Right lobe of liver (tissue), 6 donors: ENCODE data around the gene NACC1. TPM values are rescaled to one million over a fixed set of nuclear protein-coding genes. Genes with fewer than 3 reads are reported as not detected.

Source experiments
- ATAC-seq, 4 donors: fragments of 200-7000 bp; cut with Tn5 transposase; one replicate each; pipeline ENCODE4 v1.9.1; 2020; ENCODE audit warnings: mild to moderate bottlenecking in 4 of 4, moderate library complexity in 4 of 4
- DNase-seq, 3 donors: peaks; one replicate each; pipeline ENCODE4 v3.0.0-alpha.2; 2020
- H3K27ac ChIP-seq, 3 donors: fragments of 200-600 bp; one replicate each; pipeline ENCODE4 v1.8.0; 2022
- H3K27me3 ChIP-seq, 2 donors: fragments of 200-600 bp; one replicate each; pipeline ENCODE4 v1.8.0; 2022
- H3K36me3 ChIP-seq, 4 donors: fragments of 200-600 bp; sonication (generic) in 1 of 4; one replicate each; pipeline versions ENCODE4 v1.5.1 to v1.8.0; 2017 to 2022; ENCODE audit warnings: control low read depth in 1 of 4
- H3K4me1 ChIP-seq, 4 donors: fragments of 200-600 bp; sonication (generic) in 1 of 4; one replicate each; pipeline versions ENCODE4 v1.5.1 to v1.8.0; 2017 to 2022; ENCODE audit warnings: control low read depth in 1 of 4
- H3K4me3 ChIP-seq, 3 donors: fragments of 200-600 bp; one replicate each; pipeline ENCODE4 v1.8.0; 2022
- H3K9me3 ChIP-seq, 4 donors: fragments of 200-600 bp; sonication (generic) in 1 of 4; one replicate each; pipeline versions ENCODE4 v1.5.1 to v1.8.0; 2017 to 2022; ENCODE audit warnings: control low read depth in 1 of 4
- POLR2A ChIP-seq: fragments of 450-650 bp; IDR thresholded peaks from one replicate; pipeline ENCODE4 v1.6.1; 2017; ENCODE audit warnings: antibody characterized with exemption, mild to moderate bottlenecking
- WGBS: methylation state at CpG from one replicate; pipeline ENCODE4 v1.1.6; 2018; ENCODE audit warnings: low coverage, low lambda C conversion rate; ENCODE audit not compliant: insufficient coverage; ENCODE audit errors: missing lambda C conversion rate; 5-methylcytosine and 5-hydroxymethylcytosine counted together
- intact Hi-C, 2 donors: fragments of 100-400 bp; cut with DNase I; formaldehyde crosslinking; loops; one replicate each; pipeline versions ENCODE4 v1.11.2 to v1.14.1; 2022
- total RNA-seq, 6 experiments: library from RNA; depleted of rRNA in 2 of 6; stranded (reverse); fragments of >200 nt in 2 of 6; fragmentation: NEBNext Ultra II Directional in 3 of 6; extraction: Animal tissue kit (Norgen Biotek cat#: 25700) in 3 of 6; gene quantifications; one replicate each; pipeline versions ENCODE4 v1.1.0 to v1.2.4, GENCODE V29; 2016 to 2023
- TF ChIP-seq, protein P1 (sequence below), 4 donors: fragments of 200-600 bp in 3 of 4; fragments of 450-650 bp in 1 of 4; IDR thresholded peaks; one replicate each; pipeline versions ENCODE4 v1.5.1 to v1.8.0; 2016 to 2022; ENCODE audit warnings: antibody characterized with exemption in 4 of 4, mild to moderate bottlenecking in 2 of 4
- donor health status: DM: no; HTN: yes; CAD: no.
- donor health status: DM: no; HTN: no; CAD: no.
- donor health status: DM: no; HTN: no; CAD: no.
- donor health status: DM: no; HTN: yes; CAD: no.
- donor health status: DM: no; HTN: yes; CAD: no.

NACC1 gene
- total RNA-seq, 6 experiments from 2014 or later, result 19.2 to 30.3 (median 26.4) TPM

- intact Hi-C loops, result loop anchor here (2.0 to 10.0 kb wide), 3 partner anchors 58 to 112 kb away; no protein-coding TSS in a partner anchor
- Histone ChIP-seq H3K27me3 (peaks cover 0 to 6% of the 10 kb centered on the region in 2 donors), H3K4me1 (peaks cover 0 to 26% (median 3%) of the 10 kb centered on the region in 4 donors), H3K36me3 (peaks cover 0 to 3% (median 0%) of the 10 kb centered on the region in 4 donors), H3K27ac (peak overlapping the region in 1 of 3 donors; percentile 2), H3K4me3 (no peak overlapping the region), H3K9me3 (no peaks in the 10 kb centered on the region)
- DNase-seq (peak in 1 of 3 donors; percentile 16), ATAC-seq (peak in 1 of 4 donors; percentile 5)
- WGBS, result 48% methylated on average over 6 of the region's 14 CpGs
- no peak for TF ChIP-seq POLR2A
- TF ChIP-seq, protein P1, sequence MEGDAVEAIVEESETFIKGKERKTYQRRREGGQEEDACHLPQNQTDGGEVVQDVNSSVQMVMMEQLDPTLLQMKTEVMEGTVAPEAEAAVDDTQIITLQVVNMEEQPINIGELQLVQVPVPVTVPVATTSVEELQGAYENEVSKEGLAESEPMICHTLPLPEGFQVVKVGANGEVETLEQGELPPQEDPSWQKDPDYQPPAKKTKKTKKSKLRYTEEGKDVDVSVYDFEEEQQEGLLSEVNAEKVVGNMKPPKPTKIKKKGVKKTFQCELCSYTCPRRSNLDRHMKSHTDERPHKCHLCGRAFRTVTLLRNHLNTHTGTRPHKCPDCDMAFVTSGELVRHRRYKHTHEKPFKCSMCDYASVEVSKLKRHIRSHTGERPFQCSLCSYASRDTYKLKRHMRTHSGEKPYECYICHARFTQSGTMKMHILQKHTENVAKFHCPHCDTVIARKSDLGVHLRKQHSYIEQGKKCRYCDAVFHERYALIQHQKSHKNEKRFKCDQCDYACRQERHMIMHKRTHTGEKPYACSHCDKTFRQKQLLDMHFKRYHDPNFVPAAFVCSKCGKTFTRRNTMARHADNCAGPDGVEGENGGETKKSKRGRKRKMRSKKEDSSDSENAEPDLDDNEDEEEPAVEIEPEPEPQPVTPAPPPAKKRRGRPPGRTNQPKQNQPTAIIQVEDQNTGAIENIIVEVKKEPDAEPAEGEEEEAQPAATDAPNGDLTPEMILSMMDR (IDR thresholded peaks at IDR 0.05), result no peak
Measured at GRCh38 chr19:13092606-13093235, 25.3 kb upstream of the NACC1 start.

- ATAC-seq (peak; percentile 69 to 77 (median 72)), DNase-seq (peak; percentile 77 to 86 (median 79))
- Histone ChIP-seq H3K4me1 (peaks cover 0 to 26% (median 3%) of the 10 kb centered on the region in 4 donors), H3K27ac (no peak overlapping the region), H3K9me3 (no peaks in the 10 kb centered on the region), H3K27me3 (peaks cover 0 to 6% of the 10 kb centered on the region in 2 donors), H3K36me3 (peaks cover 0 to 3% (median 0%) of the 10 kb centered on the region in 4 donors), H3K4me3 (no peak overlapping the region)
- no peak for TF ChIP-seq POLR2A
- TF ChIP-seq, protein P1 (IDR thresholded peaks at IDR 0.05), result peak; percentile 94 to 97 (median 95)
- intact Hi-C loops, result loop anchor here (2.0 to 10.0 kb wide), 3 partner anchors 59 to 113 kb away; no protein-coding TSS in a partner anchor
- 0% methylated on average over 1 of the region's 12 CpGs for WGBS
Measured at GRCh38 chr19:13093407-13094105, 24.5 kb upstream of the NACC1 start.

DNA sequence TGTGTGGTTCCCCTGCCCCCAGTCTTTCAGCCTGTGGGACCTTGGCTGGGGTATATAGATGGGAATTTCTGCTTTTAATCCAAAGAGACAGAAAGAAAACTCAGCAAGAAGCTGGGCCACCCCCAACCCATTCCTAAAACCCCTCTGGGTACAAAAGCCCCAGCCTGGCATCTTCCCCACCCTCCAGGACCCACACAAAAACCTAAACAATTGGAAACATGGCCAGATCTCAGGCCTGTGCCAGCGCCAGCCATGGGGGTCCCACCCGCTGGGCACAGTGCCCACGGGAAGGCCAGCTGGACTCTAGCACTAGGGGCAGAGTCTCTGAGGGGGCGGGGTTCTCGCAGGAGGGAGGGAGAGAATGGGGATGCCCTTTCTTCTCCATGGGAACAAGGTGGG lies 24.0 kb upstream of the NACC1 start:
- WGBS, result no CpG with 5 or more reads among the region's 5 CpGs
- H3K36me3 ChIP-seq, result peaks cover 0 to 3% (median 0%) of the 10 kb centered on the region in 4 donors
- no peak for TF ChIP-seq POLR2A
- TF ChIP-seq, protein P1 (IDR thresholded peaks at IDR 0.05), result peak in 1 of 4 donors; percentile 0
- no peak overlapping the region for H3K4me3 ChIP-seq
- DNase-seq (peak in 1 of 3 donors; percentile 54), ATAC-seq (no peak)
- peaks cover 0 to 6% of the 10 kb centered on the region in 2 donors for H3K27me3 ChIP-seq
- no peak overlapping the region for H3K27ac ChIP-seq
- H3K9me3 ChIP-seq, result no peaks in the 10 kb centered on the region
- intact Hi-C loops, result loop anchor here in 1 of 2 donors (5.0 to 10.0 kb wide), 2 partner anchors 59 to 112 kb away; no protein-coding TSS in a partner anchor
- peaks cover 0 to 29% (median 3%) of the 10 kb centered on the region in 4 donors for H3K4me1 ChIP-seq

DNA sequence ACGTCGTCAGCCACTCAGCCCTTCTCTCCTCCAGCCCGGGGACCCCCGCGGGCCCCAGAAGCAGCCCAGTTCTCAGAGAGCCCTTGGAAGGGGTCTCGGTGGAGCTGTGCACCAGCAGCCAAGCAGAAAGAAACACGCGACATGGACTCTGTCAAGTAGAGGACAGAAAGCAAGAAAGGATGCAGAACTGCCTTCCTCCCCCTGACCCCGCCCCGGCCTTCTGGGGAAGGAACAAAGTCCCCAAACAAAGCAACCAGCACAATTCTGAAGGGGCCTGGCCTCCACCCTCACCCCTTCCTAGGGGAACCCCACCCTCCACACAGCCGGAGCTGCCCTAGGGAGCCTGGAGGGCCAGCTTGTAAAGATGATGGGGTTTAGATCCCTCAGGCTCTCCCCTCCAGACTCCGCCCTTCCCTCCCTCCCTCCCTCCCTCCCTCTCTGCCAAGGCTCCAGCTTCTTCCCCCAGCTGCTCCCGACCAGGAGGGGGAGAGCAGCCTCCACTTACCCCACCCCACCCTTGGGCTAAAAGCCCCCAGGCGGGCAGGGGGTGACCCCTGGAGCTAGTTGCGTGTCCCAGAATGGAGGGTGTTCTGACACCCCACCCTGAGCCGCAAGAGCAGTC lies 23.2 kb upstream of the NACC1 start:
- Histone ChIP-seq H3K4me1 (peaks cover 0 to 29% (median 3%) of the 10 kb centered on the region in 4 donors), H3K4me3 (no peak overlapping the region)
- TF ChIP-seq POLR2A, result no peak
- TF ChIP-seq, protein P1 (IDR thresholded peaks at IDR 0.05), result no peak

More for the DNA sequence above, 23.2 kb upstream of the NACC1 start:
- WGBS, result 76% methylated on average over 8 of the region's 16 CpGs
- Histone ChIP-seq H3K27ac (no peak overlapping the region), H3K27me3 (peaks cover 0 to 6% of the 10 kb centered on the region in 2 donors), H3K9me3 (no peaks in the 10 kb centered on the region), H3K36me3 (peaks cover 0 to 3% (median 0%) of the 10 kb centered on the region in 4 donors)
- DNase-seq (no peak), ATAC-seq (no peak)
- intact Hi-C loops, result loop anchor here in 1 of 2 donors (5.0 to 10.0 kb wide), 2 partner anchors 60 to 113 kb away; no protein-coding TSS in a partner anchor
